Measurements from ENCODE around the gene PA2G4.

GRCh38 chr12:56079723-56080555 is 24.4 kb upstream of the PA2G4 start, which contains the start of gene ERBB3:
- TF ChIP-seq CTCF (IDR thresholded peaks at IDR 0.05) (peak in 2 of 3 donors; percentile 11 to 17), POLR2A (IDR thresholded peaks at IDR 0.05) (peak; percentile 31)
